SK-N-SH (cell line): ENCODE data around the gene SV2C.

Experiments used
- CTCF ChIP-seq: fragments of 200-600 bp; sonication (generic); IDR thresholded peaks from 2 replicates; pipeline ENCODE4 v1.6.1; 2017; ENCODE audit warnings: antibody characterized with exemption, mild to moderate bottlenecking, moderate library complexity
- GATA2 ChIP-seq: sonication (generic); formaldehyde crosslinking; IDR thresholded peaks from 2 replicates; pipeline ENCODE4 v1.5.0; 2020; ENCODE audit warnings: mild to moderate bottlenecking, missing genetic modification reagents
- USF2 ChIP-seq: fragments of 150-350 bp; IDR thresholded peaks from 2 replicates; pipeline ENCODE4 v1.6.1; 2017; ENCODE audit warnings: antibody characterized with exemption, low read length, low read depth, borderline replicate concordance

DNA sequence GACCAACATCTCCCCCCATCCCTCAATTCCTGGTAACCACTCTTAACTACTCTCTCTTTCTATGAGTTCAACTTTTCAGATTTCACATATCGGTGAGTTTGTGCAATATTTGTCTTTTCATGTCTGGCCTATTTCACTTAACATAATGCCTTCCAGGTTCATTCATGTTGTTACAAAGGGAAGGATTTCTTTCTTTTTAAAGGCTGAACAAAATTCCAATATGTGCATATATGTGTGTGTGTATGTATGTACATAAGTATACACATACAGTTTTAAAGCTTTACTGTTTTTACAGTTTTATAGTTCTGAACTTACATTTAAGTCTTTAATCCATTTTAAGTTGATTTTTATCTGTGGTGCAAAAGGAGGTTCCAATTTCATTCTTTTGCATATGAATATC is 130.7 kb downstream of the SV2C start:
- TF ChIP-seq CTCF, result no peak
- TF ChIP-seq USF2, result no peak
- TF ChIP-seq GATA2 (CRISPR knock-in tag), result no peak
